ENCODE results near the gene ARAP2.

The ARAP2 gene

GRCh38 chr4:36256398-36256891 is 12.1 kb upstream of the ARAP2 start:
- no peak for DNase-seq (ENCODE audit: low read depth)

GRCh38 chr4:36255577-36255976 is 11.3 kb upstream of the ARAP2 start:
- peak; percentile 41 for DNase-seq (ENCODE audit: low read depth)

DNA sequence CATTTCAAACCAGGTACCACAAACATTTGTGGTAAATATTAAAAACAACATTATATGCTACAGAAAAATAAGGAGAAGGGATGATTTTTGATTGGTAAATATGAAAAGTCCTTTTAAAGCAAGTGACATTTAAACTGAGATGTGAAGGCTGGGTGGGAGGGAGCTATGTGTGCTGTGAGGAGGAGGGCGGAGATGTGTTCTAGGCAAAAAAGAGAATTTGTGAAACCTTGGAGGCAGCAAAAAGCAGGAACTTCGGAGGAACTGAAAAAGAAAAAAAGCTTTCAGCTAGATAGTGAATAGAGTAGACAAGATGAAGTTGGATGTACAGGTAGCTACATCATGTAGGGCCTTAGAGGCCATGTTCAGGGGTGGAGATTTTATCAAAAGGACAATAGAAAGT is 10.1 kb upstream of the ARAP2 start:
- DNase-seq (ENCODE audit: low read depth): no peak

- DNase-seq (ENCODE audit: low read depth): no peak
Observed at GRCh38 chr4:36251983-36252382, 7.7 kb upstream of the ARAP2 start.

DNA sequence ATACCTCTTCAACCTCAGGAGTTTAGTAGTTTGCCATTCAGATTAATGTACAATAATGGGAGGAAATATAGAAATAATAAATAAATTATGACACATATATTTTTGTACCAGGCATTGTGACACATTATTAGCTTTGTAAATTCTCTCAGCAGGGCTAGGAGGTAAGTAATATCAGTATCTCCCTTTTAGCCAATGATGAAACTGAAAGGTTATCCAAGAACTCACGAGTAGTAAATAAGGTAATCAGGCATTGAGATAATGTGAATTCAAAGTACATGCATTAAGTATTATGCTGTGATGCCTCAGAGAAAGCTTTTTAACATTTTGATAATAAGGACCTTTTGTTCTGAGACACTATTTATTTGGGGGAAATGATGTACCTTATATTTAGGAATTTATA is 5.3 kb upstream of the ARAP2 start:
- DNase-seq (ENCODE audit: low read depth): no peak

- peak; percentile 24 for DNase-seq (ENCODE audit: low read depth)
Observed at GRCh38 chr4:36243355-36244256, 708 bp downstream of the ARAP2 start.

DNA sequence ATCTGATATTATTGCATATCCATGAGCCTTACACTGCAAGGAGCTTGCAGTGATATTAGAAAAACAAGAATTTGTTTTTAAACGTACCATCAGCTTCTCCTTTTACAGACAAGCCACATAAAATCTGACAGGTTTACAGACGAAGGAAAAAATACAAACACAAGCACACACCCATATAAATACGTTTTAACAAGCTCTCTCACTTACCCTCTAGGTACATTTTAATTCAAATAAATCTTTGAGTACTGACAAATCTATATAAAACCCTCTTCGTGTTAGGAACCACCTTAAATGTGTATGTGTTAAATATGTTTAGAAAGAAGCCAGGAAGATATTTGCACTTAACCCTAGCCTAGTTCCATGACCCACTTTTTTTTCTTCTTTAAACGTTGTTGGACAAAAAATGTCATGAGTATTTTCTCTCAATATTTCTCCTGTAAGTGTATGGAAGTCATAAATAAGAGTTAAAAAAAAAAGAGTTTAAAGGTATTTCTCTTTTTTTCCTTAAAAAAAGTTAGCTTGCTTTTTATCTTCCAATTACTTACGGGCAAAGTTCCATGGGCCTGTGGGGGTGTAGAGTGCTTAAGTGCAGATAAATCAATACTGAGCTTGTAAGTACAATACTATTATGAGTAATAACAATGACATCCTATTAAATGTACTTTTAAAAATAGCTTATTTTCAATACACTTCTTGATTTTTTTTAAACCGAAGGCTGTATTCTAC is 1.5 kb downstream of the ARAP2 start:
- no peak for DNase-seq (ENCODE audit: low read depth)

DNA sequence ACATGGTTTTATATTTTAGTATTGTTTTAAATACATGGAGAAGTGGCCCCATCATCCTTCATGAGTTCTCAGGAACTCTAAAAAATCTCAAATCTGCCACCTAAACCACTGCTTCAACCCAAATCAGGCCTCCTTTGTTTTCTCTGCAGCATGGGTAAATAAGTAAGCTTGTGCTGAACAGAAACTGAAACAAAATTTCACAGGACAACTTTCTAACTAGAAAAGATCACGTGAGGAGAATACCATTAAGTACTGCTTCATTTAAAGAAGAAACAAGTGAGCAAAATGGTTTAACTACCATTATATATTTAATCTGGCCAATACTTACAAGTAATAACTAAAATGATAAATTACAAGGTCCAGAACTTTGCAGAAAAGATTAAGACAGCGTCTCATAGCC is 2.5 kb downstream of the ARAP2 start:
- no peak for DNase-seq (ENCODE audit: low read depth)

DNA sequence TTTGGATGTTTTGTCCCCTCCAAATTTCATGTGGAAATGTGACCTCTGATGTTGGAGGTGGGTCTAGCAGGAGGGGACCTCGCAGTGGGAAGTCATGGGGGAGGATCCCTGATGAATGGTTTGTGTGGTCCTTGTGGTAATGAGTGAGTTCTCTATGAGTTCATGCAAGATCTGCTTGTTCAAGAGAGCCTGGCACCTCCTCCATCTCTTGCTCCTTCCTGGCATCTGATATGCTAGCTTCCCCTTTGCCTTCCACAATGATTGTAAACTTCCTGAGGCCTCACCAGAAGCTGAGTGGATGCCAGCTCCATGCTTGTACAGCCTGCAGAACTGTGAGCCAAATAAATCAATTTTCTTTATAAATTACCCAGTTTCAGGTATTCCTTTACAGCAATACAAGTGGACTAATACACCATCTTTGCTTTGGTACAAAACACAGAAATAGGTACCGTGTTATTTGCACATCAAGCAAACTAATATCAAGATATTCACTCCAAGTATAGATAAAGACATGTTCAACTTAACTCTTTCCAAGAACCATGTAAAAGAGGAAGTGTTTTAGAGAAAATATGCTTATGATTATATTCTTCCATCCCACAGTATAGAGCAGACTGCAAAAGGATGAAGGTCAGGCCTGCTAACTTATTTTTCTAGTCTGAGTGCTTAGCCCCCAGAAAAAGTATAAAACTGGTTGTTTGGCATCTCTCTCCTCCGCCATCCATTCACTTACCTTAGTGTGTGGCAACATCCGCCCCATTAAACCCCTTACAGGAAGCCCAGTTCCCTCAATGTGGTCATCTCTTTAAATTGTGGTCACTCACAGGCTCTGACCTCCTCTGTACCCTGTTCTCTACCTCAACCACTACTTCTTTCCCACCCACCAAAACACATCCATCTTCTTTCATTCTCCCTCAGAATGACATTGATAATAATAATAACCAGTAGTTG is 6.7 kb downstream of the ARAP2 start:
- DNase-seq (ENCODE audit: low read depth): no peak

GRCh38 chr4:36236159-36236558 is 8.2 kb downstream of the ARAP2 start:
- DNase-seq (ENCODE audit: low read depth): no peak

DNA sequence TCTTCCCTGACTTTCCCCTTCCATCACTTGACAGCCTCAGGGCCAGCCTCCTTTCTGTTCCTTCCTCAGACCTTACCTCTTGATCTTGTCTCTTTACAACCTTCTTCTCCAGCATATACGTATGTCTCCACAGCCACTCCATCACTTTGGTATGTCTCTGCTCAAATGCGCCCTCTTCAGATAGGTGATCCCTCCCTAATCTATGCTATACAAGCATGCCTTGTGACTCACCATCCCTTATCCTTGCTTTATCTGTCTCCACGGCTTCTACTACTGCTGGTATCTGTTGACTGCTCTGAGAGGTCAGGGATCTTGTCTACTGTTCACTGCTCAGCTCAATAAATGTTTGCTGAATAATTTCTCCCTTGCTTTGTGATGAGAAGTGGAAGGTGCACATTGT is 9.0 kb downstream of the ARAP2 start:
- DNase-seq (ENCODE audit: low read depth): no peak

GRCh38 chr4:36233567-36234266 is 10.6 kb downstream of the ARAP2 start:
- no peak for DNase-seq (ENCODE audit: low read depth)

GRCh38 chr4:36230534-36230933 is 13.8 kb downstream of the ARAP2 start:
- no peak for DNase-seq (ENCODE audit: low read depth)

DNA sequence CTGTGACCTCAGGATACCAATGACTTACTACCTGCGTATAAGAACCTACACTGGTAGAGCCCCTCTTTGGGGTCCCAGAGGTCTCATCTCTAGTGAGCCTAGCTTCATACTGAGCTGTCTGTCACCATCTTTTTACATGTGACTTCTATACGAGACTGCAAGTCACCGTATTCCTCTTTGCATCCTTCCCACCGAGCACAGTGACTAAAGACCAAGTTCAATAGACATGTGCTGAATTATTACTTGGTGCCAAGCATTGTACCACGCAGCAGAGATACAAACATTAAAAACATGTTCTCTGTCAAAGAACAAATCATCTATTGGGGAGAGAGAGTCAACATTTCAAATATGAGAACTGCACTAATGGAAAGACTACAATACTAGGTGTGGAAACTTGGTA is 16.4 kb downstream of the ARAP2 start:
- DNase-seq (ENCODE audit: low read depth): no peak

DNA sequence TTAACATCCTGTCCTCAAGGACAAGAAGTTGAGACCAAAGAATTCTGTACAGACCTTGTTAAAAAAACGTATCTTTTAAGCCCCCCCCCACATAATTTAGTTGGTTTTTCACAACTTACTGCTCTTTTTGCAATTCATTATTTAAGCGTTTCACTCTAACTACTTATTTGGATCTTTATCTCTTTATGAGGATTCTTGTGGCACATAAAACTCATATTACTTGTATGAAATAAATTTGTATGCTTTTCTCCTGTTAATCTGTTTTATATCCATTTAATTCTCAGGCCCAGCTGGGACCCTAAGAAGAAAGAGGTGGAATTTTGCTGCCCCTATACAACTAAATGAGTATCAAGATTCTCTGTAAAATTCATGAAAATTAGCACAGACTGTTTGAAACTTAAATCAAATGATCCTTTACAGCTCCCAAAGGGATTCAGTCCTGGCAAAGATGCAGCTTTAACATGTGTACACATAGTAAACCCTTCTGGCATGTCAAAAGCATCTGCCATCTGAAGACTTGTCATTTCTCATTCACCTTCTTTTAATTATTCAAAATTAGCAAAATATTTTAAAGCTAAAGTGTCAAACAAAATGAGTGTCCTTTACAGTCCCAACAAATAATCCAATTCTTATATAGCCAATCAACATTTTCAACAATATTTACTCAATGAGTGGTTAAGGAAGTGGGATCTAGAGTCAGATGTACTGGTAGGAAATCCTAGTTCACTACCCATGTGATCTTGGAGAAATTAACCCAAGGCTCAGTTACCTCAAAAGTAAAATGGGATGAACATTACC is 17.7 kb downstream of the ARAP2 start:
- DNase-seq (ENCODE audit: low read depth): no peak

DNA sequence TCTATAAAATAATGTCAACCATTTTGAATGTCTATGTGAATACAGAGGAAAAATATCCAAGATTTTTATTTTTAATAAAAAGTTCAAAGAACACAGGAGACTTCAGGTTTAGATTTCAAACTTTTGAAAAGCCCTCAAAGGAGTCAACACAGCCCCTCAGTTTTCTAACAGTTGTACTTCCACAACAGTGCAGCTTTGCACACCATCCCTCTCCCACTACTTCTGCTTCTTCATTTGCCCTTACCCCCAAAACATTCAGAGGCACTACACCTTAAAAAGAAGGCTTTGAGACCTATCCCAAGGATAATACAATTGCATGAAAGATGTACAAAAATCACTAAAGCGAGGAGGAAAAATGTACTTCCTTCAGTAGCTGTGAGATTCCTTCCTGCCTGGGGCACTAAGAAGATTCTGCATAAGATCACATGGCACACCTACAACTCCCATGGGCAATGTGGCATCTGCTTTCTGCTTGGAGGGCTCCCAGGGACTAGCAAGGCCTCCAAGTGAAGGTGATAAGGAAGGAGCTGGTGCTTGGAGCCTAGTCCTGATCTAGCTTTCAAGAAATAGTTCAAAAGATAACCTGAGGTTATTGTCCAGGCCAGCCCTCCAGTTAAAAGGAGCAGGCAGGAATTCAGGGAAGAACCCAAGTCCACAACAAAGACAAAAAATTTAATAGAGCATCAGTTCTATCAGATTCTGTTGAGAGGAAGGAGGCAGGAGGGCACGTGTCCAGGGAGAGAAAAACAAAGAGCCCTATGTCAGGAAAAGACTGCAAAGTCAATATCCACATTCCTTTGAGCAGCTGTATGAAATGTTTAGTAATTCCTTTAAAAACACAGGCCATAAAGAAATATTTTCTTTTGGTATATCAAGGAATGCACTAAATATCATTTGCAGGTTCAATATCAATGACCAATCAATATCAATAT is 19.1 kb downstream of the ARAP2 start:
- no peak for DNase-seq (ENCODE audit: low read depth)

DNA sequence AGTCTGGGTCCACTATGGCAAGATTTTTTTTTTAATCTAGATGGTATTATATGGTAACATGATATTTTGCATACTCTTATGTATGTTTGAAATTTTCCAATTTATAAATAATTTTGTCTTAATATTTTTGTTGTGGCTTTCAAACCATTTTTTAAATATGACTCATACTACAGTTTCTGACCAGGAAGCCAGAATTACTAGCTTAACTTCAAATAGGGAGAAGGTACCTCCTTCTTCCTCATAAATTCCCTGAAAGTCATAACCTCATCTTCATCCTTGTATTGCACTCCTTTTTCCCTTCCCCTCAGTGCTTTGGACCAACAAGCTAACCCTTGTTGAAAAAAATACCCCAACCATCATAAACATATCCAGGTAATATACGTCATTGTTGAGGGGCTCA is 21.6 kb downstream of the ARAP2 start:
- DNase-seq (ENCODE audit: low read depth): no peak

DNA sequence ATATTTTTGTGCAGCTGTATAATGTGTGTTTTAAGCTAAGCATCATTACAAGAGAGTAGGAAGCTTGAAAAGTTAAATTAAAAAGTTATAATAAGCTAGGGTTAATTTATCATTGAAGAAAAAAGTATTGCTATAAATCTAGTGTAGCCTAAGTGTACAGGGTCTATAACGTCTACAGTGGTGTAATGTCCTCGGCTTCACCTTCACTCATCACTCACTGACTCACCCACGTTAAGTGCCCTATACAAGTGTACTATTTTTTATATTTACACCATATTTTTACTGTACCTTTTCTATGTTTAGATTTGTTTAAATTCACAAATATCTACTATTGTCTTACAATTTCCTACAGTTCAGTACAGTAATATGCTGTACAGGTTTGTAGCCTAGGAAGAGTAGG is 23.5 kb downstream of the ARAP2 start:
- DNase-seq (ENCODE audit: low read depth): no peak

GRCh38 chr4:36218121-36218520 is 26.2 kb downstream of the ARAP2 start:
- DNase-seq (ENCODE audit: low read depth): no peak

- no peak for DNase-seq (ENCODE audit: low read depth)
Observed at GRCh38 chr4:36215627-36216026, 28.7 kb downstream of the ARAP2 start.
